Amniotic epithelial cell (primary cell): ENCODE data around the gene CCDC86.
A peak's percentile ranks its signal among the peaks of the same experiment; 100 is the strongest.

Experiments
- DNase-seq: peaks from one replicate; pipeline ENCODE4 v3.0.0-alpha.2; 2010; ENCODE audit warnings: low read depth

Gene CCDC86

GRCh38 chr11:60868682-60869450, 27.0 kb downstream of the CCDC86 start:
- no peak for DNase-seq

DNA sequence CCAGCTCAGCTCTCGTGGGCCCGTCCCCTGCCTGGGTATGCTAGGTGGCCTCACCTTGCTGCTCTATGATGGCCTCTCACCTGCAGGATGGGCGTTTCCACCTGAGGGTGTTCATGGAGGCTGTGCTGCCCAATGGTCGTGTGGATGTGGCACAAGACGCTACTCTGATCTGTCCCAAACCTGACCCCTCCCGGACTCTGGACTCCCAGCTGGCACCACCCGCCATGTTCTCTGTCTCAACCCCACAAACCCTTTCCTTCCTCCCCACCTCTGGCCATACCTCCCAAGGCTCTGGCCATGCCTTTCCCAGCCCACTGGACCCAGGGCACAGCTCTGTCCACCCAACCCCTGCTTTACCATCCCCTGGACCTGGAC, 27.5 kb downstream of the CCDC86 start:
- DNase-seq, result no peak

- no peak for DNase-seq
Measured at GRCh38 chr11:60870276-60870675, 28.4 kb downstream of the CCDC86 start.

- no peak for DNase-seq
Measured at GRCh38 chr11:60870733-60871377, 28.9 kb downstream of the CCDC86 start.

GRCh38 chr11:60871378-60872061, 29.6 kb downstream of the CCDC86 start:
- peak; percentile 35 for DNase-seq

GRCh38 chr11:60872124-60872960, 30.4 kb downstream of the CCDC86 start:
- peak; percentile 88 for DNase-seq

DNA sequence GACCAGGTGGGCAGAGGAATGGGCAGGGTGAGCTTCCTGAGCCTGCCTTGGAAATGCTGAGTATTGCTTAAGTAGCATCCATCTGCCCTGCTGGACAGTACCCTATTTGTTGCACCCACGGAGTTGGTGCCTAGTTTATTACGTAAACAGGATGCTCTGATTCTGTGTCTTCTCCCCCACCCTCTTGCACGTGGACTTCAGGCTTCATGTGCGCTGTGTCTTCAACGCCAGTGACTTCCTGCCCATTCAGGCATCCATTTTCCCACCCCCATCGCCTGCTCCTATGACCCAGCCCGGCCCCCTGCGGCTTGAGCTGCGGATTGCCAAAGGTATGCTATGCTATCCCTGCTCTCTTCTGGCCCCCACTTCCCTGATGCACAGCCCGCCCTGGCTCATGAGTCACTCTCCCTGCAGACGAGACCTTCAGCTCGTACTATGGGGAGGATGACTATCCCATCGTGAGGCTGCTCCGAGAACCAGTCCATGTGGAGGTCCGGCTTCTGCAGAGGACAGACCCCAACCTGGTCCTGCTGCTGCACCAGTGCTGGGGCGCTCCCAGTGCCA, 31.1 kb downstream of the CCDC86 start:
- peak; percentile 95 for DNase-seq

DNA sequence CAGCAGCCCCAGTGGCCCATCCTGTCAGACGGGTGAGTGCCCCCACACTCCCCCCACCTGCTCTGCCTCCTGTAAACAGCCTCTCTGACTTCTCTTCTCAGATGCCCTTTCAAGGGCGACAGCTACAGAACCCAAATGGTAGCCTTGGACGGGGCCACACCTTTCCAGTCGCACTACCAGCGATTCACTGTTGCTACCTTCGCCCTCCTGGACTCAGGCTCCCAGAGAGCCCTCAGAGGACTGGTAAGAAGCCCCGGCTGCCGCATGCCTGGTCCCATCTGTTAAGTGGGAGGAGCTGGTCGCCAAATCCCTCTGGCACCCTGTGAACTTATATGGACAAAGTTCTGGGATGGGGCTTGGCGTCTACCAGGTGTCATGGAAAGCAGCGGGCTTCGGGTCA, 31.6 kb downstream of the CCDC86 start:
- DNase-seq, result no peak

- DNase-seq, result no peak
Measured at GRCh38 chr11:60874421-60875365, 32.8 kb downstream of the CCDC86 start.

GRCh38 chr11:60875366-60876167, 33.7 kb downstream of the CCDC86 start:
- DNase-seq, result no peak

DNA sequence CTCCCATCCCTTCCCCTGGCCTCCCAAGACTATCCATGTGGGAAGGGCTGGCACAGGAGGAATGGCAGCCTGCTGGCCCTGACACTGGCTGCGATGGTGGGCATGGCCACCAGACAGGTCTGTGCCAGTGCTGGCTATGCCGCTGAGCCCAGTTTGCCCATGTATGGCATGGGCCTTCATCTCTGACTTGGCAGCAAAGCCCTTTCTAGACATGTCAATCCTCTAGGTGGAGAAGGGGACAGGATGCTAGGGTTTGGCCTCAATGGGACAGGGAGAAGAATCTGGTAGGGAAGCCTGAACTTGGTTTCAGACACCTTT, 34.2 kb downstream of the CCDC86 start:
- no peak for DNase-seq

GRCh38 chr11:60878245-60879101, 36.6 kb downstream of the CCDC86 start:
- DNase-seq, result no peak

GRCh38 chr11:60879104-60879503, 37.2 kb downstream of the CCDC86 start:
- DNase-seq, result no peak

DNA sequence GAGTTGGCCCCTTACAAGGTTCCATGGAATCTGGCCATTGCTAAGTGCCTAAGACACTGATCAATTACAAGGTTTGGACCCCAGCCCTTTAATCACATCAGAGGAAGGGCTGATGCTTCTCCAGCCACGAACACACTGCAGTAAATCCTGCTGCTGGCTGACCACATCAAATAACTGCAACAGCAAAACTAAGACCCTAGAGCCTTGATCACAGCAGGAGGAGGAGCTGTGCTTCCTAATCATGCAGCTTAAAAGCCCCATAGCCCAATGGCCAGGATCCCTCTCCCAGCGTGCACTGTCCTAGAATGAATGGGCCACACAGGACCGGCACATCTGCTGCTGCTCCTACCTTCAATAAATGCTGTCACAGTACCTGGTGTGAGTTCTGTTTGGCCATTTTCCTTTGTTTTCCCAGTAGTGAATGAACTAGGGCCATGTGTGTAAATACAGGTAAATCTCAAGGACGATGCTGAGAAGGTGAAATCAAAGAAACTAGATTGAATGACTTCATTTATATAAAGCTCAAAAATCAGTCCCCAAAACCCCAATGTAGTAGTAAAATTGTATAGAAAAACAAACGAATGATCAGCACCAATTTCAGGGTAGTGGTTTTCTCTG, 38.2 kb downstream of the CCDC86 start:
- no peak for DNase-seq

GRCh38 chr11:60880643-60881282, 38.9 kb downstream of the CCDC86 start:
- DNase-seq, result no peak

DNA sequence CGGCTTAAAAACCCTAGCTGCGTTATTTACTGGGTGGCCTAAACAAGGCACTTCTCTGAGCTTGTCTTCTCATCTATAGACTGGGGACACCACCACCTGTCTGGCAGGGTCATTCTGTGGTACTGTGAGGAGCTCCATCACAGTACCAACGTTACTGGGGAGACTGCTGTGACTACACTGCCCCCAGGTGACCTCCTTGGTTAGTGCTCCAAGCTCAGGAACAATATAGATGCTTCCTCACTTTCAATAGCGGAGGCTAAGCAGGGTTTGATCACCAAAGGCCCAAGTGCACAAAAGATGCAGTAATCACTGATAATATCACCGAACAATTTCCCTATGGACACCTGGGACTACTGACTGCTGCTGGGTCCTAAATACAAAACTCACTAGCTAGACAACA, 45.6 kb downstream of the CCDC86 start:
- DNase-seq, result peak; percentile 61

DNA sequence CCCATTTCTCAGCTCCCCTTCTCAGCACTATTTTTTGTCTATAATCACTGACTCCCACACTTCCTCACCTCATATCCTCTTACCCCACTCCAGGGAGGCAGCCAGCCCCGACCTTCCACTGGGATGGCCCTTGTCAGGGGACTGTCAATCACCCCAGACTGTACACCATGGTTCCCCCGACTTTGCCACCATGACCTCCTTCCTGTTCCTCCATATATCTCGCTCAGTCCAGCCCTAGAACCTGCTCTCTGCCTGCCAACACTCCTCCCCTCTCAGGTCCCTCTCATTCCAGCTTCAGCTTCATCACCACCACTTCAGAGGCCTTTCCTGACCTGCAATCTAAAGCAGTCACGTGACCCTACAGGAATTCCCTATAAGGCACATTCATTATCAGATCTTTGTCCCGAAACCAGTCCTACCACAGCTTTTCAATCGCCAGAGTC, 48.0 kb downstream of the CCDC86 start:
- DNase-seq, result no peak

DNA sequence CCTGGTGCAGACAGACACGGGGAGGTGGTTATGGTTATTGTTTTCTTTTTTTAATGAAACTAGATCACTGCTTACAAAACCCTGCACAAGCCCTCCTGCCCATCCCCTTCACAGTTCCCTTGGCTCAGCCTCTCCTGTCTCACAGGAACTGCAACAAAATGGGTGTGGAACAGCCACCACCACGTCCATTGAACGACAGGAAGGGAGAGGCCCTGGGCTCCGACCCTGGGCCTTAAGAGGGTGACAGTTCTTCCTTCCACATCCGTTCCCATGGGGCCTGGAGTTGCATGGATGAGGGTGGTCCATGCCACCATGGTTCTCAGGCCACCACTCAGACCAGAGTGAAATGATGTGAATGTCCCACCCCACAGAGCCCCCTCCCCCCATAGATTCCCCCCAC, 48.8 kb downstream of the CCDC86 start:
- DNase-seq, result no peak
